PC-3 (cell line): ENCODE data around the gene OR7D2. TPM values are rescaled to one million over a fixed set of nuclear protein-coding genes. Genes with fewer than 3 reads are reported as not detected.

Experiments
- ATAC-seq: fragments of 200-7000 bp; cut with Tn5 transposase; 2 replicates; pipeline ENCODE4 v1.9.1; 2020; ENCODE audit warnings: mild to moderate bottlenecking, moderate library complexity
- Bru-seq: library from RNA; stranded (reverse); fragments of 400-500 nt; gene quantifications from one replicate; lab custom pipeline; 2021; lab: Mats Ljungman, UMichigan
- BruChase-seq, 2 experiments: library from RNA; stranded (reverse); fragments of 400-500 nt; gene quantifications; one replicate each; lab custom pipeline; 2021; lab: Mats Ljungman, UMichigan
- BruUV-seq: library from RNA; stranded (reverse); fragments of 400-500 nt; replicated peaks from 2 replicates; lab custom pipeline; 2021; lab: Mats Ljungman, UMichigan
- CTCF ChIA-PET: fragments of 300-600 bp; sonication (Branson Sonifier 250); formaldehyde crosslinking; loops from one replicate; lab custom pipeline; 2022; ENCODE audit warnings: antibody characterized with exemption; lab: Charles Lee
- POLR2A ChIA-PET: fragments of 300-600 bp; sonication (Branson Sonifier 250); formaldehyde crosslinking; loops from one replicate; lab custom pipeline; 2022; ENCODE audit warnings: antibody characterized with exemption; ENCODE audit not compliant: unreplicated experiment; lab: Charles Lee
- DNase-seq: peaks from one replicate; pipeline ENCODE4 v3.0.0-alpha.2; 2015
- H2AFZ ChIP-seq: fragments of 300-600 bp; sonication (generic); 2 replicates; pipeline ENCODE4 v1.6.0; 2016; ENCODE audit warnings: antibody characterized with exemption, low read length
- H3F3A ChIP-seq: fragments of 300-600 bp; sonication (generic); one replicate; pipeline ENCODE4 v1.6.0; 2017; ENCODE audit warnings: antibody characterized with exemption, low read length, control low read depth, mild to moderate bottlenecking; ENCODE audit not compliant: unreplicated experiment
- H3K27ac ChIP-seq: fragments of 300-600 bp; sonication (generic); 2 replicates; pipeline ENCODE4 v1.5.1; 2016; ENCODE audit warnings: mild to moderate bottlenecking, low read length
- H3K27me3 ChIP-seq: fragments of 300-600 bp; sonication (generic); 2 replicates; pipeline ENCODE4 v1.6.1; 2016; ENCODE audit warnings: low read length, mixed read lengths
- H3K36me3 ChIP-seq: fragments of 300-600 bp; sonication (generic); 2 replicates; pipeline ENCODE4 v1.6.1; 2016; ENCODE audit warnings: low read depth, mixed run types, low read length, mixed read lengths
- H3K4me1 ChIP-seq: fragments of 300-600 bp; sonication (generic); 2 replicates; pipeline ENCODE4 v1.5.1; 2016; ENCODE audit warnings: low read length; ENCODE audit not compliant: insufficient read depth
- H3K4me2 ChIP-seq: fragments of 300-600 bp; sonication (generic); 2 replicates; pipeline ENCODE4 v1.6.0; 2016; ENCODE audit warnings: low read length
- H3K4me3 ChIP-seq: fragments of 300-600 bp; sonication (generic); 2 replicates; pipeline ENCODE4 v1.5.1; 2016; ENCODE audit warnings: mild to moderate bottlenecking, low read length, mixed read lengths
- H3K79me2 ChIP-seq: fragments of 300-600 bp; sonication (generic); 2 replicates; pipeline ENCODE4 v1.6.1; 2017; ENCODE audit warnings: low read length, mixed read lengths
- H3K9ac ChIP-seq: fragments of 300-600 bp; sonication (generic); 2 replicates; pipeline ENCODE4 v1.6.0; 2016; ENCODE audit warnings: mild to moderate bottlenecking, low read length
- H3K9me2 ChIP-seq: fragments of 300-600 bp; sonication (generic); replicated peaks from 2 replicates; pipeline ENCODE4 v1.6.1; 2016; ENCODE audit warnings: mixed run types, low read length, mixed read lengths
- H3K9me3 ChIP-seq: fragments of 300-600 bp; sonication (generic); 2 replicates; pipeline ENCODE4 v1.6.1; 2016; ENCODE audit warnings: low read length, mixed read lengths
- H4K20me1 ChIP-seq: fragments of 300-600 bp; sonication (generic); 2 replicates; pipeline ENCODE4 v1.6.1; 2016; ENCODE audit warnings: low read length, mixed read lengths
- EZH2 ChIP-seq: fragments of 300-600 bp; sonication (generic); IDR thresholded peaks from one replicate; pipeline ENCODE4 v1.6.1; 2017; ENCODE audit warnings: antibody characterized with exemption, mild to moderate bottlenecking, low read length; ENCODE audit not compliant: unreplicated experiment
- EZH2phosphoT487 ChIP-seq: fragments of 300-600 bp; sonication (generic); IDR thresholded peaks from 2 replicates; pipeline ENCODE4 v1.6.1; 2018; ENCODE audit warnings: mild to moderate bottlenecking, antibody characterized with exemption, low read length, borderline replicate concordance
- intact Hi-C: fragments of 100-400 bp; cut with micrococcal nuclease; formaldehyde crosslinking; loops from 2 replicates; pipeline ENCODE4 v1.9.0; 2023
- long read RNA-seq: library from polyadenylated mRNA; unstranded; transcript quantifications from one replicate; pipeline ENCODE4 v2.0.0, GENCODE V29; 2021; ENCODE audit not compliant: unreplicated experiment
- total RNA-seq: library from RNA; depleted of rRNA; stranded (reverse); fragments of >200 nt; gene quantifications from 2 replicates; pipeline ENCODE4 v1.2.3, GENCODE V29; 2014; rRNA removed
- TF ChIP-seq, protein P1 (sequence below): fragments of 300-600 bp; sonication (generic); conservative IDR thresholded peaks from 2 replicates; pipeline ENCODE4 v1.5.1; 2017; ENCODE audit warnings: antibody characterized with exemption, low read depth, mild to moderate bottlenecking, low read length

The OR7D2 gene
- total RNA-seq = 0.07 TPM in 1 of 2 replicates, not detected in the other
- percentile 20 among the genes with signal in this experiment for Bru-seq, nascent RNA
- percentile 50 among the genes with signal in this experiment for BruChase-seq, experiment 1, labeled RNA remaining after a 6-hour chase
- percentile 49 among the genes with signal in this experiment for BruChase-seq, experiment 2, labeled RNA remaining after a 2-hour chase
- long read RNA-seq = 0 reads

DNA sequence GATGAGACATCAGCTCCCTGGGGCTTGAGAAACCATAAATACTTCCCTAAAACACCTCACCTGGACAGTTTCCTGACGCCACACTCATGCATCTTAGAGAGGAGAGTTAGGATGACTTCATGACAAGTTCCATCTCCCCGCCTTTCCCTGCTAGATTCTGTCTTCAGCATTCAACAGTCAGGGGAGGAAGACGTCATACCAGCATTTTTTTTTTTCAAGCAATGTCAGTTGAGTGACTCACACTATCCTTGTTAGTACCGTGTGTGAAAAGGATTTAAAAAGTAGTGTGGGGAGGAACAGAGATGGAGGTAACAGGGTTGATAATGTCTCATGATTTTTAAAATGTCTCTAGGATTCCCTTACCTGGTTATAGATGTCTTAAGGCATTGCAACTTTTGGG, at the start of gene OR7D2:
OR7D2 (plus strand) TSS at position 79 of the 400 bp plus-strand sequence. CDS start 6,803 bp downstream, outside the sequence.
- Histone ChIP-seq H3F3A (no peaks in the 10 kb centered on the region), H3K9ac (no peak within 1 kb of the TSS), H3K27ac (no peak within 1 kb of the TSS), H4K20me1 (no peaks in the 10 kb centered on the region), H3K27me3 (no peaks in the 10 kb centered on the region), H3K4me1 (no peaks in the 10 kb centered on the region), H3K79me2 (no peaks in the 10 kb centered on the region), H3K4me3 (no peak within 1 kb of the TSS), H3K9me3 (no peaks in the 10 kb centered on the region), H3K9me2 (no peaks in the 10 kb centered on the region), H3K4me2 (no peak within 1 kb of the TSS), H3K36me3 (no peaks in the 10 kb centered on the region), H2AFZ (no peak within 1 kb of the TSS)
- TF ChIP-seq, protein P1, sequence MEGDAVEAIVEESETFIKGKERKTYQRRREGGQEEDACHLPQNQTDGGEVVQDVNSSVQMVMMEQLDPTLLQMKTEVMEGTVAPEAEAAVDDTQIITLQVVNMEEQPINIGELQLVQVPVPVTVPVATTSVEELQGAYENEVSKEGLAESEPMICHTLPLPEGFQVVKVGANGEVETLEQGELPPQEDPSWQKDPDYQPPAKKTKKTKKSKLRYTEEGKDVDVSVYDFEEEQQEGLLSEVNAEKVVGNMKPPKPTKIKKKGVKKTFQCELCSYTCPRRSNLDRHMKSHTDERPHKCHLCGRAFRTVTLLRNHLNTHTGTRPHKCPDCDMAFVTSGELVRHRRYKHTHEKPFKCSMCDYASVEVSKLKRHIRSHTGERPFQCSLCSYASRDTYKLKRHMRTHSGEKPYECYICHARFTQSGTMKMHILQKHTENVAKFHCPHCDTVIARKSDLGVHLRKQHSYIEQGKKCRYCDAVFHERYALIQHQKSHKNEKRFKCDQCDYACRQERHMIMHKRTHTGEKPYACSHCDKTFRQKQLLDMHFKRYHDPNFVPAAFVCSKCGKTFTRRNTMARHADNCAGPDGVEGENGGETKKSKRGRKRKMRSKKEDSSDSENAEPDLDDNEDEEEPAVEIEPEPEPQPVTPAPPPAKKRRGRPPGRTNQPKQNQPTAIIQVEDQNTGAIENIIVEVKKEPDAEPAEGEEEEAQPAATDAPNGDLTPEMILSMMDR = no peak
- no peak for TF ChIP-seq EZH2phosphoT487
- ChIA-PET CTCF (no interaction called here), POLR2A (no interaction called here)
- intact Hi-C loops = no loop called here
- peak; percentile 10 for DNase-seq
- BruUV-seq = no TSS peak
- no peak for ATAC-seq

DNA sequence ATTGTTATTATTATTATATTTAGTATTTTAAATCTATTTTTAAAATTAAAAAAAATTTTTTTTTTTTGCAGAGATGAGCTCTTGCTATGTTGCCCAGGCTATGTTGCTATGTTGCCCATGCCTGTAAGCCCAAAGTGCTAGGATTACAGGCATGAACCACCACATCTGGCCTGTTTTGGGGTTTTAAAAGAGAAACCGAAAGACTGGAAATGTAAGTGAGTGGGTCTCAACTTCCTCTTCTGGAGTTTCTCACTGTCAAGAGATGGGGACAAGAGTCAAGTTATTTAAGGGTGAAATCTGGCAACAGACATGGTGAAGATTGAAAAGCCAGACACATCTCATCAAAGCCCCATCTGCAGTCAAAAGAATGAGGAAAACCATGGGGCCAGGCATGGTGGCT, 47.8 kb upstream of the OR7D2 start:
- H3F3A ChIP-seq = no peaks in the 10 kb centered on the region
- no peak for DNase-seq
- CTCF ChIA-PET = no interaction called here
- H3K36me3 ChIP-seq = no peaks in the 10 kb centered on the region
- H3K79me2 ChIP-seq = no peaks in the 10 kb centered on the region
- H3K4me2 ChIP-seq = no peak overlapping the region
- no peak overlapping the region for H3K27ac ChIP-seq
- no peak overlapping the region for H3K9ac ChIP-seq
- no peaks in the 10 kb centered on the region for H3K9me2 ChIP-seq
- H4K20me1 ChIP-seq = no peaks in the 10 kb centered on the region
- BruUV-seq = no TSS peak
- intact Hi-C loops = no loop called here
- H3K4me1 ChIP-seq = peaks cover 19% of the 10 kb centered on the region
- POLR2A ChIA-PET = no interaction called here
- no peaks in the 10 kb centered on the region for H3K9me3 ChIP-seq
- H3K4me3 ChIP-seq = no peak overlapping the region
- TF ChIP-seq EZH2phosphoT487 (no peak), EZH2 (no peak)
- TF ChIP-seq, protein P1 = no peak
- H3K27me3 ChIP-seq = no peaks in the 10 kb centered on the region
- H2AFZ ChIP-seq = no peak overlapping the region
- ATAC-seq = no peak

DNA sequence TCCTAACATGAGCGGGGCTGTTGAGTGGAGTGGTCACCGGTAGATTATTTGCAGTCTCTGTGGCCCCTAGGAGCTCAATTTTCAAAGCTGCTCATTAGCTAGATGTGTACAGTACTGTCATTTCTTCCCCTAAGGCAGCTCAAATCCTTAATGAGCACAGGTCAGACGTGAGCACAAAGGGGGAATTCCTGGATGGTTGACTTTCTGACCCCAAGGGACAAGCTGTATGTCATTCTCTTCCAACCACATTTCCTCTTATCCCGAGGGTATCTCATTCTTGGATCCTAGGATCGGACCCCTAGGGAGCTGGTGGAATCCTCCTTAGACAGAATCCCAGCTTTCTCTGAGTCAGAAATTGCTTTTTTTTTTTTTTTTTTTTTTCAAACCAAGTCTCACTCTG, 46.4 kb upstream of the OR7D2 start:
- Histone ChIP-seq H3K4me2 (no peak overlapping the region), H3K79me2 (no peaks in the 10 kb centered on the region), H3K4me1 (peaks cover 17% of the 10 kb centered on the region), H3F3A (no peaks in the 10 kb centered on the region), H3K36me3 (no peaks in the 10 kb centered on the region), H3K4me3 (no peak overlapping the region), H4K20me1 (no peaks in the 10 kb centered on the region), H3K9ac (no peak overlapping the region), H3K27me3 (no peaks in the 10 kb centered on the region), H3K9me2 (no peaks in the 10 kb centered on the region), H3K27ac (no peak overlapping the region), H3K9me3 (no peaks in the 10 kb centered on the region), H2AFZ (no peak overlapping the region)
- no peak for TF ChIP-seq EZH2phosphoT487
- TF ChIP-seq, protein P1 = no peak
- TF ChIP-seq EZH2 = no peak
- ChIA-PET POLR2A (no interaction called here), CTCF (no interaction called here)
- ATAC-seq (no peak), DNase-seq (no peak)
- BruUV-seq = no TSS peak
- intact Hi-C loops = no loop called here
